Mucosa of descending colon (tissue), 3 donors: ENCODE data around the gene PIK3AP1. TPM values are rescaled to one million over a fixed set of nuclear protein-coding genes. Genes with fewer than 3 reads are reported as not detected.

ENCODE experiments used
- ATAC-seq: fragments of 200-7000 bp; cut with Tn5 transposase; one replicate; pipeline ENCODE4 v1.9.1; 2020; ENCODE audit warnings: mild to moderate bottlenecking, moderate library complexity
- DNase-seq, 3 donors: peaks; one replicate each; pipeline ENCODE4 v3.0.0-alpha.2; 2020
- H3K36me3 ChIP-seq: fragments of 200-600 bp; one replicate; pipeline ENCODE4 v1.8.0; 2021; ENCODE audit warnings: low read depth, mild to moderate bottlenecking
- H3K4me1 ChIP-seq: fragments of 200-600 bp; one replicate; pipeline ENCODE4 v1.8.0; 2021; ENCODE audit warnings: low read depth, mild to moderate bottlenecking
- H3K4me3 ChIP-seq: fragments of 200-600 bp; one replicate; pipeline ENCODE4 v1.8.0; 2021; ENCODE audit warnings: mild to moderate bottlenecking
- H3K9me3 ChIP-seq: fragments of 200-600 bp; one replicate; pipeline ENCODE4 v1.8.0; 2021; ENCODE audit warnings: mild to moderate bottlenecking
- intact Hi-C, 2 donors: fragments of 100-400 bp; cut with DNase I in 1 of 2; cut with micrococcal nuclease in 1 of 2; formaldehyde crosslinking; loops; one replicate each; pipeline versions ENCODE4 v1.11.0 to v1.11.1; 2022; cut with DNase I, micrococcal nuclease
- total RNA-seq, 3 donors: library from RNA; stranded (reverse); fragmentation: NEBNext Ultra II Directional in 2 of 3; extraction: Animal tissue kit (Norgen Biotek cat#: 25700) in 2 of 3; gene quantifications; one replicate each; pipeline versions ENCODE4 v1.2.1 to v1.2.4, GENCODE V29; 2021 to 2023
- TF ChIP-seq, protein P1 (sequence below): fragments of 200-600 bp; IDR thresholded peaks from one replicate; pipeline ENCODE4 v1.8.0; 2022; ENCODE audit warnings: antibody characterized with exemption, mild to moderate bottlenecking
- donor health status: DM: no; HTN: no; CAD: no; lungs with moderate emphysema.
- donor health status: DM: no; HTN: no; CAD: no.
- donor health status: DM: no; HTN: yes; CAD: no.

PIK3AP1 gene
- total RNA-seq, 3 donors from 2014 or later, result 10.4 to 19.8 (median 13.2) TPM

DNA sequence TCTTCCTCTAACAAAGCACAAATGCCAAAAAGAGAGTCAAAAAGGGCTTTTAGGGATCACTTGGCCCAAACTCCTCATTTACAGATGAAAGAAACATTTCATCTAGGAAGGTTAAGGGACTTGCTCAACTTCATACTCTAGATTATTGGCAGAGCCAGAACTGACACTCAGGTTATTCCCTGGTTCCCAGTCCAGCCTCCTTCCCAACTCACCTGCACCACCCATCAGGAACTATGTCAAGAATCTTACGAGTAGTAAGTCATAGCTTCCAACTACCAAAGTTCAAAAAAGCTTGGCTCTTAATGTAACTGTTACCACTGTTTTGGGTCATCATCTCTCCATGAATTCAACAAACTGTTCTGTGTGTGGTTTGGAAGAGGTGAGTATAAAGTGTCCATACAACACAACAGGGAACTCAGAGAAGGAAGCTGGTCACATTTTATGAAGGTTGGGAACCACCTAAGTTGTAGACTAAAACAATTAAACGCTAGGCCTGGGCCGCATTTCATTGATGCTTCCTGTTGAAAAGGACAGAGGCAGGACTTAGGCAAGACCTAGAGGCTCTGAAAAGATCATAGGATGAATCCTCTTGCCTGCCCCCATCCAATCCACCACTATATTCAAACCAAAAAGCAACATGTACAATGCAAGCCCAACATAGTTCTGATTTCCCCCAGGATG lies 9.1 kb downstream of the PIK3AP1 start:
- Histone ChIP-seq H3K4me3 (no peak overlapping the region), H3K9me3 (no peaks in the 10 kb centered on the region), H3K4me1 (peaks cover 4% of the 10 kb centered on the region), H3K36me3 (no peaks in the 10 kb centered on the region)
- ATAC-seq (peak; percentile 73), DNase-seq (no peak)
- TF ChIP-seq, protein P1, sequence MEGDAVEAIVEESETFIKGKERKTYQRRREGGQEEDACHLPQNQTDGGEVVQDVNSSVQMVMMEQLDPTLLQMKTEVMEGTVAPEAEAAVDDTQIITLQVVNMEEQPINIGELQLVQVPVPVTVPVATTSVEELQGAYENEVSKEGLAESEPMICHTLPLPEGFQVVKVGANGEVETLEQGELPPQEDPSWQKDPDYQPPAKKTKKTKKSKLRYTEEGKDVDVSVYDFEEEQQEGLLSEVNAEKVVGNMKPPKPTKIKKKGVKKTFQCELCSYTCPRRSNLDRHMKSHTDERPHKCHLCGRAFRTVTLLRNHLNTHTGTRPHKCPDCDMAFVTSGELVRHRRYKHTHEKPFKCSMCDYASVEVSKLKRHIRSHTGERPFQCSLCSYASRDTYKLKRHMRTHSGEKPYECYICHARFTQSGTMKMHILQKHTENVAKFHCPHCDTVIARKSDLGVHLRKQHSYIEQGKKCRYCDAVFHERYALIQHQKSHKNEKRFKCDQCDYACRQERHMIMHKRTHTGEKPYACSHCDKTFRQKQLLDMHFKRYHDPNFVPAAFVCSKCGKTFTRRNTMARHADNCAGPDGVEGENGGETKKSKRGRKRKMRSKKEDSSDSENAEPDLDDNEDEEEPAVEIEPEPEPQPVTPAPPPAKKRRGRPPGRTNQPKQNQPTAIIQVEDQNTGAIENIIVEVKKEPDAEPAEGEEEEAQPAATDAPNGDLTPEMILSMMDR, result no peak
- intact Hi-C loops, result no loop called here

DNA sequence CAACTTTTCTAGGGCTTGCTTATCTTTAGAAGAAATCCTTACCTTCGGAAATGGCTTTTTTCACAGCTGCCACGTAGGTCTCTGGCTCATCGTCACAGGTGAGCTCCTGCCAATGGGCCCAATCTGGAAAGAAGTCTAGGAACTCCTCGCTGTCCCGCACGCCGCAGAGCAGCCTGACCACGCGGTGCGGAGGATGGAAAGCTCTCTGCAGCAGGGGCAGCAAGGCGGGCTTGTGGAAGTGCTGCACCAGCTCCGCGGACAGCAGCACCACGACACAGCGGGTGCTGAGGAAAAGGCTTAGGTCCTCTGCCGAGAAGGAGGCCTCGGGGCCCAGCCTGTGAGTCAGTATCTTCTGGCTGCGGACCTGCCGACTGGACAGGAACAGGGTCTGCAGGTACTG lies 10.8 kb downstream of the PIK3AP1 start:
- TF ChIP-seq, protein P1, result no peak
- intact Hi-C loops, result no loop called here

DNA sequence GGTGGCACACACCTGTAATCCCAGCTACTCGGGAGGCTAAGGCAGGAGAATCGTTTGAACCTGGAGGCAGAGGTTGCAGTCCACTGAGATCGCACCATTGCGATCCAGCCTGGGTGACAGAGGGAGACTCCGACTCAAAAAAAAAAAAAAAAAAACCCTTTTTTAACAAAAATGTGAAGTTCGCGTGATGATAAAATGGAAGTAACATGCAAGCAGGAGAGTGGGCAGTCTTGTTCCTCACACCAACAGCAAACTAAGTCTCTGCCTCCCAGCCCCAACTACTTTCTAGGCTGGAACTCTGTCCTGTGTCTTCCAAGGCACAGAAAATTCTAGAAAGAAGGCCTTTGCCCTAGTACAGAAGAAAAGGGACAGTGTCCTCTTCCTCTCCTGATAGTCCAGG lies 11.3 kb downstream of the PIK3AP1 start:
- intact Hi-C loops, result no loop called here
- no peak for ATAC-seq
- Histone ChIP-seq H3K4me3 (no peak overlapping the region), H3K9me3 (no peaks in the 10 kb centered on the region), H3K4me1 (no peaks in the 10 kb centered on the region), H3K36me3 (no peaks in the 10 kb centered on the region)
- TF ChIP-seq, protein P1, result no peak
- DNase-seq, result no peak

More for the DNA sequence above, 10.8 kb downstream of the PIK3AP1 start:
- ATAC-seq (no peak), DNase-seq (no peak)
- H3K4me1 ChIP-seq, result peaks cover 4% of the 10 kb centered on the region
- no peaks in the 10 kb centered on the region for H3K36me3 ChIP-seq
- no peaks in the 10 kb centered on the region for H3K9me3 ChIP-seq
- H3K4me3 ChIP-seq, result no peak overlapping the region

DNA sequence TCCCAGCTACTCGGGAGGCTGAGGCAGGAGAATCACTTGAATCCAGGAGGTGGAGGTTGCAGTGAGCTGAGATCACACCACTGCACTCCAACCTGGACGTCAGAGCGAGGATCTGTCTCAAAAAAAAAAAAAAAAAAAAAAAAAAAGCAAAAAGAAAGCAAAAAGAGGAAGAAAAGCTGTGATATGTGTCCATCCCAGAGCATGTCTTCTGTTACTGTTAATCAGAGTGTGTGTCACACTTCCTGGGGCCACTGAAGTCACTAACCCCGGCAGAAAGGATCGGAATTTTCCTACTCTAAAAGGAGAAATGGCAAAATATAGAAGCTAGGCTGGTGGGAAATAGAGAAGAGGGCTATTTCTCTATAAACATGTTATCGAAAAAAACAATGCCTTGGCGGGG lies 11.9 kb downstream of the PIK3AP1 start:
- ATAC-seq, result peak; percentile 52
- no peak for DNase-seq
- TF ChIP-seq, protein P1, result no peak

DNA sequence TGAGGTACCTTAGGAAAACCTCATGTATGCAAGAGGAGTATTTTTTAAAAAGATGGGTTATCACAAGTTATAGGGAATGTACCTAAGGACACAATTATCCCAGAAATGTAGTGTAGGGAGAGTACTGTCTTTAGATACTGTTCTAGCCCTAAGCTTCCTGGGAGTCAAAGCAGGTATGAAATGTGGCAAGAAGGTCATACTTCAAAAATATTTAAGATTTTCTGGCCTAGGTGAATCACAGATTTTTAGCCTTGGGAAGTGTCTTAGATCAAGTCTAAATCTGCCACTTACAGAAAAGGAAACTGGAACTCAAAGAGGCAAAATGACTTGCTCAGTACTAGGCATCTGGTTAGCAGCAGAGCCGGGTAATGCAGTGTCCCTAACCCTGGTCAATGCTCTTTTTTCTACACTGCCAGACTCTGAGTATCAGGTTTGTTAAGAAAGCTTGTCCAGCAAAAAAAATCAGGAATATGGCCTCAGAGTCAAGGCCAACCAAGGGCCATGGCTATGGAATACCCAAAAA lies 13.9 kb downstream of the PIK3AP1 start:
- ATAC-seq (no peak), DNase-seq (no peak)
- no peaks in the 10 kb centered on the region for H3K4me1 ChIP-seq
- TF ChIP-seq, protein P1, result no peak
- H3K36me3 ChIP-seq, result no peaks in the 10 kb centered on the region
- intact Hi-C loops, result no loop called here
- H3K9me3 ChIP-seq, result no peaks in the 10 kb centered on the region
- H3K4me3 ChIP-seq, result no peak overlapping the region

More for the DNA sequence above, 11.9 kb downstream of the PIK3AP1 start:
- Histone ChIP-seq H3K4me3 (no peak overlapping the region), H3K4me1 (no peaks in the 10 kb centered on the region), H3K36me3 (no peaks in the 10 kb centered on the region), H3K9me3 (no peaks in the 10 kb centered on the region)
- intact Hi-C loops, result no loop called here
